ENCODE results near the gene LPCAT1. TPM values are rescaled to one million over a fixed set of nuclear protein-coding genes. Genes with fewer than 3 reads are reported as not detected.
A peak's percentile ranks its signal among the peaks of the same experiment; 100 is the strongest.
"Not testable (repeated sequence)": the region's sequence is repeated elsewhere in the genome, so short reads cannot be mapped to it uniquely, and the experiment has no call there.

The LPCAT1 gene
- polyA plus RNA-seq, 5 donors: 106 to 162 (median 120) TPM

- DNase-seq: no peak
Observed at GRCh38 chr5:1483064-1483463, 40.7 kb downstream of the LPCAT1 start.

- no peak for DNase-seq
Observed at GRCh38 chr5:1481959-1482331, 41.8 kb downstream of the LPCAT1 start.

DNA sequence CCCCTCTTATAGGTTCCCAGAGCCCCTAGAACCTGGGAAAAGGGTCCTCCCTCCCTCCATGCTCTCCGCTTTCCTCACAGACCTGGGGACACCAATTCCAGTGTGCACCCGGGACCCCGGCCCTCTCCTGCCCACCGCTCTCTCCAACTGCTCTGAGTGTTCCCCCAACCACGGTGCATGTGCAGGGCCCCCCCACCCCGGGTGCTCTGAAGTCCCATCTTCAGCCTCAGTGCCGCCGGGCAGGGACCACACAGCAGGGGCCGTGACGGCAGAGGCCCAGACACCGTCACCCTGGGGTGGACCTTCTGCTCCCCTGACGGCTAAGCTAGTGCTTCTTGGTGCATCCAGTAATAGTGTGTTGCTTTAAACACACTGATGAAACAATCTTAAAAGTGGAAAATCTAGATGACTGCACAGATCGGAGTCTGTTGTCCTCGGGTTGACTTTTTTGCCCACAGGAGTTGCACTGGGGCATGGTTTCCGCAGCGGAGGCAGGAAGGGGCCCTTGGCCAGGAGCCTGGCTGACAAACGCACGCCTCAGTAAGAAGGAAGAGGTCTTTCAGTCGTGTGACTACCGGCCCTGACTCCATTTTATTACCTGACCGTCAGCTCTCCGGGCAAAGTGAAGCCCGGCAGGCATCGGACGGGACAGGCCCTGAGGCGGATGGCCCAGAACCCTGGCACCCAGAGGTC, 42.3 kb downstream of the LPCAT1 start:
- DNase-seq: no peak

DNA sequence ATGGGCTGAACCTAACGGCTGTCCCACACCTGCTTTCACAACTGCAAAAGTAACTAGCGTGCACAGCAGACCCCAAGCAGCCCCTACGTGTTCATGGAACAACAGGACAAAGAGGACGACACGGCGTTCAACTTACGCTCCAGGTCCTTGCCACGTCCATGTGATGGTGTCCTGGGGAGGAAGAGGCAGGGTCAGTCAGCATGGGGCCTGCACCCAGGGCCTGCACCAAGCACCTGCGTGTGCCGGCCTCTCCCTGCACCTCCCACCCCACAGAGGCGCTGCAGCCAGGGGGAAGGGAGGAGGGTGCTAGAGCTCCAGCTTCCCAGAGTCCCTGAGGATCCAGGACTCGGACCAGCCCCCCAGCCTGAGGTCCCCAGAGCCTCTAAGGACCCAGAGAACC, 43.0 kb downstream of the LPCAT1 start:
- DNase-seq: no peak

GRCh38 chr5:1480217-1480616, 43.5 kb downstream of the LPCAT1 start:
- DNase-seq: no peak

- peak in 1 of 2 donors; percentile 54 for DNase-seq
Observed at GRCh38 chr5:1479581-1480188, 44.1 kb downstream of the LPCAT1 start.

DNA sequence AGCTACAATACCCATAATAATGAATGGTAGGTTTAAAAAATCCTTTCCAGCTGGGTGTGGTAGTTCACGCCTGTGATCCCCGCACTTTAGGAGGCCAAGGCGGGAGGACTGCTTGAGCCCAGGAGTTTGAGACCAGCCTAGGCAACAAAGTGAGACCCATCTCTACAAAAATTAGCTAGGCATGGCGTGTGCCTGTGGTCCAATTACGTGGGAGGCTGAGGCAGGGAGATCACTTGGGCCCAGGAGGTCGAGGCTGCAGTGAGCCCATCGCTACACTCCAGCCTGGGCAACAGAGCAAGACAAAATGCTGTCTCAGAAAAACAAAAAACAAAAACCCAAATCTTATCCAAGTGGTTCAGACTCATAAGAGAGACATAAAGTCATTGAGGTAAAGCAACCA, 44.7 kb downstream of the LPCAT1 start:
- no peak for DNase-seq

DNA sequence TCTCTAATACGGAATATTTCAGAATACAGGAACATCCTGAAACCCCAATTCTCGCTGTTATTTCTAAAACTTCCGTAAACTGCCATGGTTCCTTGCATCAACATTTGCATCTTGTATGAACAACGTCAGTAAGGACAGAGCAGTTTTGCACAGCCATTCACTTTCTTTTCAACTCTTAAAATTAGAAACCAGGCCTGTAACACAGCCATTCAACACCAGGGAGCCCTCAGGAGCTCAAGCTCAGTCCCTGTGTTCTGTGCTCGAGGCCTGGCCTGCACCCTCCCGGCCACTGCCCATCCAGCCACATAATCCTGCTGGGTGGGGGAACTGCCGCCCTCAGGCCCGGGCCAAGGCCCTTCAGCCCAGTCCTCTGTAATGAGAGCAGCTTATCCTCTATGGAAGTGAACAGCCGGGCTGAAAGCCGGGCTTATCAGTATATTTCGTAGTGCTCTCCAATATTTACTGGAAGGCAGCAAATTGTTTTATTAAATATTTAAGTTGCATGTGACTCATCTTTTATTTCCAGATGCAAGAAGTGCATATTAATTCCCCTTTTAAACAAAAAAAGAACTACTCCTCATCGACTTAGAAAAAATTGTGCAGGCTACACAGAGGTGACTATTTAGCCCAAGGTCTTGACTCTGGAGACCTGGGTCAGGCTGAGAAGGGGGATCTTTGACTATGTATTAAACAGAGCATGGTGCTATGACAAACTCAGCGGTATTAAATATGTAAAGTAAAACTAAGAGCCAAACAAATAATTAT, 45.3 kb downstream of the LPCAT1 start:
- DNase-seq: no peak

GRCh38 chr5:1477341-1477740, 46.4 kb downstream of the LPCAT1 start:
- no peak for DNase-seq

DNA sequence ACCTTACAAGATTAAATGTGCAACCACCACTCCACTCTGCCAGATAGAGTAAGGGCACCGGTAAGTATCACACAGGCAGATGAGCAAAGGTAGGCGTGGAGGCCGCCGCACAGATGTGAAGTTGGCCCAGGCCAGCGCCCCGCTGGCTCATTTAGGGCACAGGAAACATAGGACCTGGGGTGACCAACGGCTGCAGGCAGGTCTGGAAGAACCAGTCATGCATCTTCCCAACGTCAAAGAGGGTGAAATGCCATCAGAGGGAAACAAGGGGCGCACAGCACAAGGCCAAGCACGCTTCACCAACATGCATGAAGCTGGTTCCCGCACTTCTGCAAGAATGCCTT, 46.8 kb downstream of the LPCAT1 start:
- no peak for DNase-seq

- DNase-seq: no peak
Observed at GRCh38 chr5:1476181-1476966, 47.4 kb downstream of the LPCAT1 start.

GRCh38 chr5:1475544-1475900, 48.2 kb downstream of the LPCAT1 start:
- DNase-seq: not testable (repeated sequence)

GRCh38 chr5:1474866-1475543, 48.8 kb downstream of the LPCAT1 start:
- no peak for DNase-seq

DNA sequence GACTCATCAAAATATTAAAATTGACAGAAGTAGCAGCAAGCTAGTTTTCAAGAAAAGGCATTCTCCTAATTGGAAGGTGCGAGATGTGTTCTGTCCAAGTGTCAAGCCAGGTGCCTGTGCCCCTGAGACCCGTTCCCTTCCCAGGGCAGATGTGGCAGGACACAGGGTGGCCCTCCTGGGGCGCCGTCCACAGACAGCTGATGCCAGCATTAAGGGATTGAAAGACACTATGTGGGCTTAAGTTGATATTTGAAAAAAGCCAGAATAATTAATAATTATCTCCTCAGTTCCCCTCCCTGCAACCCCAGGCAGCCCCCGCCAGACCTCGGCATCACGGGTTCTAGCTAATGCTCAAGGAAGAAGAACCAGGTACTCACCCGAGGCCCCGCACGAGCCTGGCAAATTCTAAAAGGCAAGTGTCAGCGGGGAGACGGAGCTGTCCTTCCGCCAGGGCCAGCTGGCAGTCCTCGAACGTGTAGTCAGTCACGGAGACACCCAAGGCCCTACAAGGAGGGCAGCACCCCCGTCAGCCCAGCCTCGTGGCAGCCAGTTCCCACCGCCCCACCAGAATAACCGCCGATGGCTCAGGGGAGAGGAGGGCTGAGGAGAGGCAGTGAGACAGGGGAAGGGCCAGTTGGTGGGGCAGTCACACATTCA, 49.4 kb downstream of the LPCAT1 start:
- DNase-seq: no peak

- DNase-seq: no peak
Observed at GRCh38 chr5:1473746-1474145, 50.0 kb downstream of the LPCAT1 start.

DNA sequence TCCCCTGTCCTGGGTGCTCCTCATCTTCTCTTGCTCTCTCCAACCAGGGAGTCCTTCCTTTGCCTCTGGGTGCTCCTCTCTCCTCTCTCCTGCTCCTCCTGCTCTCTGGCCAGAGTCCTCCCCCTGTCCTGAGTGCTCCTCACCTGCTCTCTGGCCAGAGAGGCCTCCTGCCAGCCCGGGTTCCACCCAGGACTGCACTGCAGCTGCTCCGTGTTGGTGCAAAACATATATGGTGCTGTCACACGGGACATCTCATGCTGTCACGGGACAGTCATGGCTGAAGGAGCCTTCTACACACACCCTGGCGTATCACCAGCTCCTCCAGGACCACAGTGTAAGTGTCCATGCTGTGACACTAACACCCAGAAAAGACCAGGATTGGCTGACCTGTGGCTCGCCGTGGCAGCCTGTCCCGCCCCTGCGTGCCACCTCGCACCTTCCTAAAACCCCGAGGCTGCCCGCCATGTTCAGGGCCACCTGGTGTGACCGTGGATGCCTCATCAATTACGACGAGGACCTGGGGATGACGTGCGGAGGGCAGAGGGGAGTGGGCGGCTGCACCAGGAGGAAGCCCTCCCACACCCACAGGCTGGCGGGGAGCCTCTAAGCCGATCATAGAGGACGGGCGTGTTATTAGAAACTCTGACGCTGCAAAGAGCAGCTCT, 50.7 kb downstream of the LPCAT1 start:
- DNase-seq: no peak

GRCh38 chr5:1471997-1472963, 51.5 kb downstream of the LPCAT1 start:
- no peak for DNase-seq

GRCh38 chr5:1471240-1471853, 52.4 kb downstream of the LPCAT1 start:
- DNase-seq: no peak

DNA sequence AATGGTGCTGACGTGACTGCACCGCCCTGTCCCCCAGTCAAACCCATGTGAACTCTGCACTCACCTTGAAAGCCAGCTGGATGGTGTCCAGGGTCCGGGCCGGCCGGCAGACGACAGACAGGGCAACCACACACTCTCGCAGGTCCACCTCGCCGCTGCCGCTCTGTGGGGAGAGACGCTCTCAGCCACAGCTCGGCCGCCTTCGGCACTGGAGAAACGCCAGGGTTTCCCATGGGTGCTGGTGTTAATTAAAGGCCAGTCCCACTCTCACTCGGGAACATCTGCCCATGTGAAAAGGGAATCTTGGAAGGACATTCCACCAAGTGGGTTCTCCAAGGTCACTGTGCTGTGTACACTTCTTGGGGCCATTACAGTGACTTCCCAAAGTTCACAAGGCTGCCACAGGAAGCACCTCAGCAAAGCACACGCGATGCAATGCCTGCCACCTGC, 53.0 kb downstream of the LPCAT1 start:
- no peak for DNase-seq

Data from right lung (tissue), 5 donors.